ENCODE measurements around the gene SERPINB10.

The SERPINB10 gene

DNA sequence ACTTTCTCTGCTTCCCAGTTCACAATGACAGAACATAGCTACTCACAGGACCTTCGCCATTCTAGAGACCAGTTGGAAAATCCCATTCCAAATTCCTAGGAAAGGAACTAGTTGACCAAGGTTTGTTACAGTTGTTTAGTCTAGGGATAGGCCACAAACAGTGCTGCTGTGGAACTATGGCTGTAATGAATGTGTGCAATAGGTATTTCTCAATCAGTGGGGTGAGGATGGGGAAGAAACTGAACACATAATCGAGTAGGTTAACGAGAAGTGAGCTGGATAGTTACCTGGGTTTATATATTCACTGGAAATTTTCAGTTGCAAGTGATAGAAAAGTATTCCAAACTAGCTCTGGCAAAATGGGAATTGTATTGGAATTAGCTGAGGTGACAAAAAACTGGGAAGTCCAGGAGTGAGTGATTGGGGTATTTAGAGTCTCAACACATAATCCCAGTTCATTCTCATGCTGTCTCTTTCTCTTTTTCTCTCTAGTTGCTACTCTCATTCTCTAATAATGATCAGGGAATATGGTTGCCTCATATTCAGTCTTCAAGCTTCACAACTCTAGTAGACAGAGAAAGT, 23.1 kb downstream of the SERPINB10 start:
- Histone ChIP-seq H3K4me3 (ENCODE audit: low read length, poor library complexity, severe bottlenecking) (no peak overlapping the region), H3K9me2 (replicated peaks; ENCODE audit: low read depth, low read length) (no peaks in the 10 kb centered on the region), H2AFZ (ENCODE audit: low read length) (no peak overlapping the region), H3K4me2 (ENCODE audit: low read depth, low read length, poor library complexity, severe bottlenecking) (no peak overlapping the region), H3K27me3 (ENCODE audit: insufficient read depth, low read length, poor library complexity, severe bottlenecking) (no peaks in the 10 kb centered on the region), H3F3A (ENCODE audit: low read depth) (no peaks in the 10 kb centered on the region), H3K36me3 (ENCODE audit: insufficient read depth, low read length) (no peaks in the 10 kb centered on the region), H3K4me1 (ENCODE audit: insufficient read depth, low read length, poor library complexity, severe bottlenecking) (no peaks in the 10 kb centered on the region), H3K9ac (ENCODE audit: low read depth, low read length, poor library complexity, severe bottlenecking) (no peak overlapping the region), H3K79me2 (ENCODE audit: insufficient read depth, low read length) (no peaks in the 10 kb centered on the region), H3K9me3 (ENCODE audit: insufficient read depth, low read depth, low read length) (no peaks in the 10 kb centered on the region), H4K20me1 (ENCODE audit: insufficient read depth, low read length, poor library complexity, severe bottlenecking) (no peaks in the 10 kb centered on the region)
- TF ChIP-seq EZH2phosphoT487 (IDR thresholded peaks at IDR 0.05; ENCODE audit: borderline replicate concordance) = no peak
- TF ChIP-seq, protein P1, sequence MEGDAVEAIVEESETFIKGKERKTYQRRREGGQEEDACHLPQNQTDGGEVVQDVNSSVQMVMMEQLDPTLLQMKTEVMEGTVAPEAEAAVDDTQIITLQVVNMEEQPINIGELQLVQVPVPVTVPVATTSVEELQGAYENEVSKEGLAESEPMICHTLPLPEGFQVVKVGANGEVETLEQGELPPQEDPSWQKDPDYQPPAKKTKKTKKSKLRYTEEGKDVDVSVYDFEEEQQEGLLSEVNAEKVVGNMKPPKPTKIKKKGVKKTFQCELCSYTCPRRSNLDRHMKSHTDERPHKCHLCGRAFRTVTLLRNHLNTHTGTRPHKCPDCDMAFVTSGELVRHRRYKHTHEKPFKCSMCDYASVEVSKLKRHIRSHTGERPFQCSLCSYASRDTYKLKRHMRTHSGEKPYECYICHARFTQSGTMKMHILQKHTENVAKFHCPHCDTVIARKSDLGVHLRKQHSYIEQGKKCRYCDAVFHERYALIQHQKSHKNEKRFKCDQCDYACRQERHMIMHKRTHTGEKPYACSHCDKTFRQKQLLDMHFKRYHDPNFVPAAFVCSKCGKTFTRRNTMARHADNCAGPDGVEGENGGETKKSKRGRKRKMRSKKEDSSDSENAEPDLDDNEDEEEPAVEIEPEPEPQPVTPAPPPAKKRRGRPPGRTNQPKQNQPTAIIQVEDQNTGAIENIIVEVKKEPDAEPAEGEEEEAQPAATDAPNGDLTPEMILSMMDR (conservative IDR thresholded peaks at IDR 0.05; ENCODE audit: low read length) = no peak

DNA sequence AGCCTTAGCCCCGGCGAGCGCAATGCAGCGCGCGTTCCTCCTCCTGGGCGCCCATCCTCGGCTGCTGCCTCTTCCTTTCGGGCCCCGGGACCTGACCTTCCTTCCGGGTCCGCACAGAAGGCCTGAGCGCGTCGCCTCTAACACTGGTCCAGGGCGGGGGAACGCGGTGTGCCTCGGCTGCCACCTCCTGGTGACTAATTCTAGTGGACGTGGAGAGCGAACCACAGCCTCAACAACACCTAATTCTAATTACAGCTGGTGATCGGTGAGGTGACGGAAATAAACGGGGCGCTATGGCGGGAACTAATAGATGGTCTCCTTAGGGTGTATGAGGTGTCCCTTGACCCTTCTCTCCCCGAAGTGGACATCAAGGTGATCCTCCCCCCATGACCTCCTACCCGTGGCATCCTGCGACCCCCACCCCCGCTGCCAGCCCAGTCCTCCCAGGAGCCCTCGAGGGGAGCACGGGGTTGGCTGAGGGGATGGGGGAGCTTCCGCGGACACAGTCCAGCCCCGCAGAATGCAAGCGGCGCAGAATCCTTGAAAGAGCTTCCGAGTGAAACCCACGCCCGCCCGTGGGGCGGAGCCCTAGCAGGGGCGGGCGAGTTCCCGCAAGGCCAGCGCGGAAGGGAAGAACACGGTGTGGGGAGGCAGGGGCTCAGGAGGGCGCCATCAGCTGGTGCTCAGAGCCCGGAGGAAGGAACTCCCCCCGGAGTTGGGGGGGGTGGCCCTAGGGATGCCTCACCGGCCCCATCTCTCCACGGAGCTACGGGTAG, 28.6 kb downstream of the SERPINB10 start:
- Histone ChIP-seq H2AFZ (ENCODE audit: low read length) (no peak overlapping the region), H3K4me1 (ENCODE audit: insufficient read depth, low read length, poor library complexity, severe bottlenecking) (no peaks in the 10 kb centered on the region), H3K9me2 (replicated peaks; ENCODE audit: low read depth, low read length) (no peaks in the 10 kb centered on the region), H3K9me3 (ENCODE audit: insufficient read depth, low read depth, low read length) (no peaks in the 10 kb centered on the region), H3K36me3 (ENCODE audit: insufficient read depth, low read length) (no peaks in the 10 kb centered on the region), H3K9ac (ENCODE audit: low read depth, low read length, poor library complexity, severe bottlenecking) (no peak overlapping the region), H3F3A (ENCODE audit: low read depth) (no peaks in the 10 kb centered on the region), H3K27me3 (ENCODE audit: insufficient read depth, low read length, poor library complexity, severe bottlenecking) (no peaks in the 10 kb centered on the region), H3K4me3 (ENCODE audit: low read length, poor library complexity, severe bottlenecking) (no peak overlapping the region), H3K4me2 (ENCODE audit: low read depth, low read length, poor library complexity, severe bottlenecking) (no peak overlapping the region), H4K20me1 (ENCODE audit: insufficient read depth, low read length, poor library complexity, severe bottlenecking) (no peaks in the 10 kb centered on the region), H3K79me2 (ENCODE audit: insufficient read depth, low read length) (no peaks in the 10 kb centered on the region)
- no peak for TF ChIP-seq EZH2phosphoT487 (IDR thresholded peaks at IDR 0.05; ENCODE audit: borderline replicate concordance)
- TF ChIP-seq, protein P1 (conservative IDR thresholded peaks at IDR 0.05; ENCODE audit: low read length) = no peak

DNA sequence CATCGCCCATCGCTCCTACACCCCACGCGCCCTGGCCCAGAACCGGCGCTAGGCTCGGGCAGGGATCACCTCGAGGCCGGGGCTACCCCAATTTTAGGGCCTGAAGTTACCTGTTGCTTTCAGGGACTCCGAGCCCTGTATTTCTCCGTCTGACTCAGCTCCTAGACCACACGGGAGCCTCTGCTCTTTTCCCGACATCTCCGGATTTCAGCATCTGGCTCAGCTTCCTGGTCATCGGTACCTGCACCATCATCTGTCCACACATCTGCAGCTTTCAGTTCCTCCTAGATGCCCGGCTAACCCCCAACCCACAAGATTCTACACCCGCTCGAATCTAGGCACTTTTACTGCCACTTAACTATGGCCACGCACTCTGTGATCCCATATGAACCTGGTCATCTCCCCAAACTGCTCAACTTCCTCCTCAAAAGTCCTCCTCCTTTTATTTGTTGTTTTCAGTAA, 29.2 kb downstream of the SERPINB10 start:
- Histone ChIP-seq H3K9me3 (ENCODE audit: insufficient read depth, low read depth, low read length) (no peaks in the 10 kb centered on the region), H3K4me3 (ENCODE audit: low read length, poor library complexity, severe bottlenecking) (no peak overlapping the region), H2AFZ (ENCODE audit: low read length) (no peak overlapping the region), H3K27me3 (ENCODE audit: insufficient read depth, low read length, poor library complexity, severe bottlenecking) (no peaks in the 10 kb centered on the region), H3K36me3 (ENCODE audit: insufficient read depth, low read length) (no peaks in the 10 kb centered on the region), H3K79me2 (ENCODE audit: insufficient read depth, low read length) (no peaks in the 10 kb centered on the region), H4K20me1 (ENCODE audit: insufficient read depth, low read length, poor library complexity, severe bottlenecking) (no peaks in the 10 kb centered on the region), H3F3A (ENCODE audit: low read depth) (no peaks in the 10 kb centered on the region), H3K4me2 (ENCODE audit: low read depth, low read length, poor library complexity, severe bottlenecking) (no peak overlapping the region), H3K9me2 (replicated peaks; ENCODE audit: low read depth, low read length) (no peaks in the 10 kb centered on the region), H3K9ac (ENCODE audit: low read depth, low read length, poor library complexity, severe bottlenecking) (no peak overlapping the region), H3K4me1 (ENCODE audit: insufficient read depth, low read length, poor library complexity, severe bottlenecking) (no peaks in the 10 kb centered on the region)
- TF ChIP-seq, protein P1 (conservative IDR thresholded peaks at IDR 0.05; ENCODE audit: low read length) = no peak
- no peak for TF ChIP-seq EZH2phosphoT487 (IDR thresholded peaks at IDR 0.05; ENCODE audit: borderline replicate concordance)
